Mucosa of stomach (tissue), 1 donor: ENCODE data around the gene PRKRIP1.
"Not testable (repeated sequence)": the region's sequence is repeated elsewhere in the genome, so short reads cannot be mapped to it uniquely, and the experiment has no call there.

Source experiments
- H3K27me3 ChIP-seq: one replicate; pipeline ENCODE4 v1.7.0; 2013; ENCODE audit warnings: mild to moderate bottlenecking, low read length; ENCODE audit not compliant: control insufficient read depth, insufficient read depth
- H3K36me3 ChIP-seq: one replicate; pipeline ENCODE4 v1.7.0; 2013; ENCODE audit warnings: low read length; ENCODE audit not compliant: control insufficient read depth, insufficient read depth
- H3K4me1 ChIP-seq: one replicate; pipeline ENCODE4 v1.7.0; 2013; ENCODE audit warnings: mild to moderate bottlenecking, low read length; ENCODE audit not compliant: control insufficient read depth, insufficient read depth
- H3K4me3 ChIP-seq: one replicate; pipeline ENCODE4 v1.7.0; 2013; ENCODE audit warnings: low read length
- H3K9ac ChIP-seq: one replicate; pipeline ENCODE4 v1.7.0; 2013; ENCODE audit warnings: mild to moderate bottlenecking, low read length, moderate library complexity
- H3K9me3 ChIP-seq: one replicate; pipeline ENCODE4 v1.7.0; 2013; ENCODE audit warnings: mild to moderate bottlenecking, low read length, moderate library complexity; ENCODE audit not compliant: control insufficient read depth
- donor health status: Pancreatic carcinoma.

Gene PRKRIP1

GRCh38 chr7:102395873-102396709 is at the start of gene PRKRIP1:
Gene PRKRIP1, plus strand, starts transcription at chr7:102396363. Its CDS starts 49 bp downstream, at chr7:102396412.
- Histone ChIP-seq H3K9me3 (no peaks in the 10 kb centered on the region), H3K36me3 (peaks cover 4% of the 10 kb centered on the region), H3K4me3 (peak within 1 kb of the TSS; percentile 88), H3K27me3 (no peaks in the 10 kb centered on the region), H3K9ac (peak within 1 kb of the TSS; percentile 96), H3K4me1 (peaks cover 8% of the 10 kb centered on the region)

- not testable (repeated sequence) for H3K27me3 ChIP-seq, H3K4me1 ChIP-seq, H3K4me3 ChIP-seq, H3K36me3 ChIP-seq, H3K9me3 ChIP-seq, H3K9ac ChIP-seq
Measured at GRCh38 chr7:102346983-102347382, 49.2 kb upstream of the PRKRIP1 start.

- not testable (repeated sequence) for H3K9me3 ChIP-seq, H3K36me3 ChIP-seq, H3K4me1 ChIP-seq, H3K27me3 ChIP-seq, H3K4me3 ChIP-seq, H3K9ac ChIP-seq
Measured at GRCh38 chr7:102356344-102356743, 39.8 kb upstream of the PRKRIP1 start, which contains the start of gene SPDYE6. Gene SPDYE6, minus strand, starts transcription at chr7:102356444. Its CDS starts 421 bp downstream, at chr7:102356023.

GRCh38 chr7:102363549-102364393 is 32.4 kb upstream of the PRKRIP1 start:
- Histone ChIP-seq H3K4me3 (peak overlapping the region; percentile 25), H3K9ac (peak overlapping the region; percentile 65)
- H3K4me1 ChIP-seq, H3K27me3 ChIP-seq, H3K36me3 ChIP-seq, H3K9me3 ChIP-seq: not testable (repeated sequence)

GRCh38 chr7:102364394-102364886 is 31.7 kb upstream of the PRKRIP1 start:
- H3K9ac ChIP-seq = peak overlapping the region; percentile 65
- H3K36me3 ChIP-seq, H3K9me3 ChIP-seq, H3K27me3 ChIP-seq, H3K4me3 ChIP-seq, H3K4me1 ChIP-seq: not testable (repeated sequence)

GRCh38 chr7:102365390-102365789 is 30.8 kb upstream of the PRKRIP1 start:
- H3K9ac ChIP-seq, H3K9me3 ChIP-seq: not testable (repeated sequence)

GRCh38 chr7:102370038-102370437 is 26.1 kb upstream of the PRKRIP1 start:
- not testable (repeated sequence) for H3K9ac ChIP-seq, H3K4me3 ChIP-seq, H3K9me3 ChIP-seq, H3K27me3 ChIP-seq, H3K36me3 ChIP-seq, H3K4me1 ChIP-seq

More at GRCh38 chr7:102365390-102365789, 30.8 kb upstream of the PRKRIP1 start:
- H3K36me3 ChIP-seq, H3K4me1 ChIP-seq, H3K27me3 ChIP-seq, H3K4me3 ChIP-seq: not testable (repeated sequence)

- not testable (repeated sequence) for H3K9ac ChIP-seq, H3K4me3 ChIP-seq, H3K27me3 ChIP-seq, H3K9me3 ChIP-seq, H3K4me1 ChIP-seq, H3K36me3 ChIP-seq
Measured at GRCh38 chr7:102372796-102373195, 23.4 kb upstream of the PRKRIP1 start.

GRCh38 chr7:102376964-102377466 is 19.1 kb upstream of the PRKRIP1 start:
- no peaks in the 10 kb centered on the region for H3K27me3 ChIP-seq
- no peaks in the 10 kb centered on the region for H3K9me3 ChIP-seq
- no peaks in the 10 kb centered on the region for H3K4me1 ChIP-seq
- H3K9ac ChIP-seq = no peak overlapping the region
- H3K36me3 ChIP-seq = no peaks in the 10 kb centered on the region
- no peak overlapping the region for H3K4me3 ChIP-seq

GRCh38 chr7:102380837-102381236 is 15.3 kb upstream of the PRKRIP1 start:
- H3K4me3 ChIP-seq, H3K9ac ChIP-seq, H3K27me3 ChIP-seq, H3K9me3 ChIP-seq, H3K4me1 ChIP-seq, H3K36me3 ChIP-seq: not testable (repeated sequence)

- not testable (repeated sequence) for H3K4me1 ChIP-seq, H3K36me3 ChIP-seq
Measured at GRCh38 chr7:102381696-102382425, 14.3 kb upstream of the PRKRIP1 start.

More at GRCh38 chr7:102381696-102382425, 14.3 kb upstream of the PRKRIP1 start:
- not testable (repeated sequence) for H3K9me3 ChIP-seq, H3K9ac ChIP-seq, H3K4me3 ChIP-seq, H3K27me3 ChIP-seq
